ENCODE data around the gene CHRNE.

GRCh38 chr17:4897785-4898184, 5.1 kb downstream of the CHRNE start:
- TF ChIP-seq REST (IDR thresholded peaks at IDR 0.05; ENCODE audit: low read depth) = no peak
- TF ChIP-seq RAD21 (IDR thresholded peaks at IDR 0.05; ENCODE audit: low read depth) = no peak
- no peak for TF ChIP-seq EP300 (IDR thresholded peaks at IDR 0.05; ENCODE audit: borderline replicate concordance)
- TF ChIP-seq CREB1 (IDR thresholded peaks at IDR 0.05; ENCODE audit: low read depth) = no peak
- no peak for TF ChIP-seq TAF1 (IDR thresholded peaks at IDR 0.05; ENCODE audit: low read depth)
- no peak for TF ChIP-seq YY1 (IDR thresholded peaks at IDR 0.05; ENCODE audit: low read depth)
- no peak for TF ChIP-seq TCF12 (IDR thresholded peaks at IDR 0.05; ENCODE audit: low read depth)
- TF ChIP-seq FOXM1 (IDR thresholded peaks at IDR 0.05; ENCODE audit: borderline replicate concordance, low read depth) = no peak

Measured in Ishikawa (cell line).